ENCODE data around the gene NR2F2.

DNA sequence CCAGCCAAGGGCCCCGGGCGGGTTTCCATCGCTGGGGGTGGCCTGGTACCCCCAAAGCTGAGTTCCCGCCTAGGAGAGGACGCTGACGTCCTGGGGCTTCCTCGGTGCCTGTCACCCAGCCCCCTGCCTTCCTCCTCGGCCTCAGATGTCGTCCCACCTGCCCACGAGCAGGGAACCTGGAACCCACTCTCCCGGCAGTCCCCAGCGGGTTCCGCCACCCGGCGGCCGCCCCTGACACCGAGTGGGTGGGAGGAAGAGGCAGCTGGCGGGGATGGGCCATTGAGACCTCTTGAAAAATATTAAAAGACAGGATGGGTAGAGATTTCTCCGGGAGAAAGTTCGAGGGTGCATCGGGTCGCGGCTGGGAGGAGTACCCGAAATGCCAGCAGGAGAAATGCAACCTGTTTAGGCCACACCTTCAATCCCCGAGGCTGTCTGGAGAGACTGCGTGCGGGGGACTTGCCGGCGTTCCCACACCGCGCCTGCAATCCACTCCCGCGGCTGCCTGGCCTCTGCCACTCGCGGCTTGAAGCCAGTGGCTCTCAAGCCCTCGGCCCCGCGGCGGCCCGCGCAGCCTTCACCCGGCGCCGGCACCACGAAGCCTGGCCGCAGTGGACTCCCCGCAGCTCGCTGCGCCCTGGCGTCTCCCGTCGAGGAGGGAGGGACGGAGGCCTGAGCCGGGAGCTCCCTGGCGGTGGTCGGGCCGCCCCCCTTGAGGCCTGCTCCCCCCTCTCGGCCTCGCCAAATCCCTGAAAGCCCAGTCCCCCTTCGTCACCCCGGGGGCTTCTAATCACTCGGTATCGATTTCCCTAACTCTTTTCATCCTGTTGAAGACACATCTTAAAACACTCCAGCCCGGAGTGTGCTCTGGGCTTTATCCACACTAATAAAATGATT lies 8.6 kb upstream of the NR2F2 start:
- TF ChIP-seq, protein P1, sequence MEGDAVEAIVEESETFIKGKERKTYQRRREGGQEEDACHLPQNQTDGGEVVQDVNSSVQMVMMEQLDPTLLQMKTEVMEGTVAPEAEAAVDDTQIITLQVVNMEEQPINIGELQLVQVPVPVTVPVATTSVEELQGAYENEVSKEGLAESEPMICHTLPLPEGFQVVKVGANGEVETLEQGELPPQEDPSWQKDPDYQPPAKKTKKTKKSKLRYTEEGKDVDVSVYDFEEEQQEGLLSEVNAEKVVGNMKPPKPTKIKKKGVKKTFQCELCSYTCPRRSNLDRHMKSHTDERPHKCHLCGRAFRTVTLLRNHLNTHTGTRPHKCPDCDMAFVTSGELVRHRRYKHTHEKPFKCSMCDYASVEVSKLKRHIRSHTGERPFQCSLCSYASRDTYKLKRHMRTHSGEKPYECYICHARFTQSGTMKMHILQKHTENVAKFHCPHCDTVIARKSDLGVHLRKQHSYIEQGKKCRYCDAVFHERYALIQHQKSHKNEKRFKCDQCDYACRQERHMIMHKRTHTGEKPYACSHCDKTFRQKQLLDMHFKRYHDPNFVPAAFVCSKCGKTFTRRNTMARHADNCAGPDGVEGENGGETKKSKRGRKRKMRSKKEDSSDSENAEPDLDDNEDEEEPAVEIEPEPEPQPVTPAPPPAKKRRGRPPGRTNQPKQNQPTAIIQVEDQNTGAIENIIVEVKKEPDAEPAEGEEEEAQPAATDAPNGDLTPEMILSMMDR (IDR thresholded peaks at IDR 0.05; ENCODE audit: low read depth, low read length, poor library complexity, severe bottlenecking): no peak
- no peak for TF ChIP-seq EZH2phosphoT487 (IDR thresholded peaks at IDR 0.05; ENCODE audit: borderline replicate concordance, low read length)
